A549 treated with ZK216348 at 1 μM for 4 hours (cell line): ENCODE results near the gene SLC9A6. TPM values are rescaled to one million over a fixed set of nuclear protein-coding genes. Genes with fewer than 3 reads are reported as not detected.

Source experiments
- total RNA-seq: library from RNA; stranded (reverse); fragments of 200-300 nt; extraction: Qiagen RNA extraction; gene quantifications from 5 replicates; pipeline ENCODE4 v1.2.3, GENCODE V29; 2022; ENCODE audit warnings: low read depth

The SLC9A6 gene
- total RNA-seq = 6.1 to 10.7 TPM (median 8.2 TPM) in 5 replicates

DNA sequence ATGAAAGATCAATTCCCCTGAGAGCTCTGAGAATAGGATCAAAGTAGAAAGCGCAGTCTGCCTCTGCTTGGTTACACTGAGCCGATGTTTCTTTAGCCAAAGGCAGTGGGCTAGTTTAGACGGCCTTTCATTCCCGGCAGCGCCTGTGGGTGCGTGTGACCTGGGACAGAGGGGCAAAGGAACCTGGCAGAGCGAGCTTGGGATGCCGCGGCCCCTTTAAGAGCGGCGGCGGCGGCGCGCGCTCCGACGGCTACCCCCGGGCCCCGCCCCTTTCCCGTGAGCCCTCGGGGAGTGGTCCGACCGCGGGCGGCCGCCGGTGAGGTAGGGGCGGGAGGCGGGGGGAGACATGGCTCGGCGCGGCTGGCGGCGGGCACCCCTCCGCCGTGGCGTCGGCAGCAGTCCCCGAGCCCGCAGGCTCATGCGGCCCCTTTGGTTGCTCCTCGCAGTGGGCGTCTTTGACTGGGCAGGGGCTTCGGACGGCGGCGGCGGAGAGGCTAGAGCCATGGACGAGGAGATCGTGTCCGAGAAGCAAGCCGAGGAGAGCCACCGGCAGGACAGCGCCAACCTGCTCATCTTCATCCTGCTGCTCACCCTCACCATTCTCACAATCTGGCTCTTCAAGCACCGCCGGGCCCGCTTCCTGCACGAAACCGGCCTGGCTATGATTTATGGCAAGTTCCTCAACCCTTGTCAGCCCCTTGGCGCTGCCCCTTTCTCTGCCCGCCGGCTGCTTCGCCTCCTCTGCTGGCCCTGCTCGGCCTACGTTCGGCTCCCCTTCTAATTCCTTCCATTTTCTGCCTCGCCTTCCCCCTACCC lies at the start of gene SLC9A6:
SLC9A6 (plus strand) TSS at position 279 of the 816 bp plus-strand sequence; CDS start at position 503, 224 bp downstream.

DNA sequence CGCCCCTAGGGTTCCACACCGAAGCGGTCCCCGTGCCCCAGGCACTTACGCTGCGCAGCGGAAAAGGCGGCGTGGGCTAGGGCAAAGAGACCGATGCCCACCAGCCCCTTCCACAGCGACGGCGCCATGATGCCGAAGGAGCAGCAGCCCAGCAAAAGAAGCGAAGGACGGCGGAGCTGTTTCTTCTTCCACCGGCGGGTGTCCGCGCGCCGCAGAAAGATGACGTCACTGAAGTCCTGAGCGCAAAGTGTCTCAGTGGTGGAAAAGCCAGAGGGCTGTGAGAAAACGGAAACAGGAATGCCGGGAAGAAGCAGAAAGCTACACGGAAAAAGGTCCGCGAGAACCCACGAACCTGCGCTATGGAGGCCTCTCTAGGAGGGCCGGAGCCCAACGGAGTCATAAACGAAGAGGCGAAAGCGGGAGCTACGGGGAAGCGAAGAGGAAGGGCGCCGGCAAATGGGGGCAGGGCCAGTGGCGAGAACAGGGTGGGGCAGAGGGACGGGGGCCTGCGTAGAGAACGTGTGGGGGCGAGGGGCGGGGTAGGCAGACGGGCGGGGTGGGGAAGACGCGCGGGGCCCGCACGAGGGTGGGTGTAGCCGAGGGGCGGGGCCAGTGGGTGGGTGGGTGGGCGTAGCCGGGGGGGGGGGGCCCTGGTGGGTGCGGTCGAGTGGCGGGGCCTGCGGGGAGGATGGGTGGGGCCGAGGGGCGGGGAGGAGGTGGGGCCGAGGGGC lies 11.5 kb upstream of the SLC9A6 start, which contains the start of gene MMGT1:
MMGT1 (minus strand) TSS at position 441 of the 731 bp plus-strand sequence; CDS start at position 128, 313 bp downstream.

Other genes with a start within 250 kb of the SLC9A6 start
- gene CT45A3, start 217.2 kb upstream of the SLC9A6 start, total RNA-seq = not detected in 5 replicates
- not detected in 5 replicates for gene CT45A5, start 199.9 kb upstream of the SLC9A6 start, total RNA-seq
- not detected in 5 replicates for gene CT45A6, start 182.6 kb upstream of the SLC9A6 start, total RNA-seq
- not detected in 5 replicates for gene CT45A2, start 165.4 kb upstream of the SLC9A6 start, total RNA-seq
- not detected in 5 replicates for gene CT45A7, start 148.2 kb upstream of the SLC9A6 start, total RNA-seq
- gene CT45A8, start 130.9 kb upstream of the SLC9A6 start, total RNA-seq = not detected in 5 replicates
- gene CT45A9, start 113.6 kb upstream of the SLC9A6 start, total RNA-seq = not detected in 5 replicates
- gene CT45A10, start 92.0 kb upstream of the SLC9A6 start, total RNA-seq = 0.33 TPM in 1 of 5 replicates, not detected in the others
- 0.05 TPM in 1 of 5 replicates, not detected in the others for gene SAGE1, start 91.7 kb upstream of the SLC9A6 start, total RNA-seq
- 8.7 to 19.3 TPM (median 17.5 TPM) in 5 replicates for gene MMGT1, start 11.4 kb upstream of the SLC9A6 start, total RNA-seq
- 20.4 to 26.7 TPM (median 23.4 TPM) in 5 replicates for gene FHL1, start 162.1 kb downstream of the SLC9A6 start, total RNA-seq